NCI-H2196 (cell line): ENCODE results near the gene S100A10.
A peak's percentile ranks its signal among the peaks of the same experiment; 100 is the strongest.

Source experiments
- DNase-seq: peaks from one replicate; lab custom pipeline; 2025; ENCODE audit not compliant: unreplicated experiment; lab: John Stamatoyannopoulos, UW

Gene S100A10

DNA sequence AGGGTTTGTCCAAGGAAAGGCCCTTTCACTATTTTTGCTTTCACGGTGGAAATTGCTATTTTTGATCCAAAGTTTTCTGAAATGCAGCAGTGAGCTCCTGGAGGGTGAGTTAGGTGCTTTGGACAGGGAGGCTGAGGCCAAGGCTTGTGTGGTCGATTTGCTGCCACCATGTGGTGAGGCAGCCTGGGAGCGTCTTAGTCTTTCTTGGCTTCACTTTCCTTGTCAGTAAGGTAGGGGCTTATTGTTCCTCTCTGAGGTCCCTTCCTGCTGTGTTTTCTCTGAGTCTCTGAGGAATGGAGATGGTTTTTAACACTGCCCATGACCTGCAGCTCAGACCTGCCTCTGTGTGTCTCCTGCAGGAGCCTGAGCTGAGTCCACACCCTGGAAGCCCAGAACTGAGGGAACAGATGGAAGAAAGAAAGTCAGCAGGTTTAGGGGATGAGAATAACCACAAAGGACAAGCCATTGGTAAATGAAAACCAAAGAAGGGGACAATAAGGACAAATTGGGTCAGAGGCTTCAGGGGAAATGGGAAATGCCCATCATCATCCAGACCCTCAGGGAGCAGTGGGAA, 20.1 kb upstream of the S100A10 start:
- peak; percentile 34 for DNase-seq

DNA sequence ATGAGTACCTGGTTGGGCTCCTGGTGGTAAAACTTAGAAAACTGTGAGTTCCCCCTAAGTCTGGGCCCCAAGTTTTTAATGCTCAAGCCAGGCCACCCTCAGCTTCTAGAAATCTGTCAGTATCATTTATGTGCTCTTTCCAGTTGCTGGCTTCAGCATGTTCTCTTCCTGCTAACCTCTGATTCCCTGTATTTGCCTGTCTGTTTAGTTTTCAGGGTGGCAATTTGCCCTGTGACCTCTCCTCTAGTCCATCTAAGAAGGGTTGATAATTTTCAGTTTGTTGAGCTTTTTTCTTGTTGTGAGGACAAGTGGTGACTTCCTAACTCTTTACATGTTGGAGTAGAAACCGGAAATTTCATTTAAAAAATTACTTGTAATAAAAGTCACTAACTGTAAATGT, 16.0 kb upstream of the S100A10 start:
- no peak for DNase-seq

DNA sequence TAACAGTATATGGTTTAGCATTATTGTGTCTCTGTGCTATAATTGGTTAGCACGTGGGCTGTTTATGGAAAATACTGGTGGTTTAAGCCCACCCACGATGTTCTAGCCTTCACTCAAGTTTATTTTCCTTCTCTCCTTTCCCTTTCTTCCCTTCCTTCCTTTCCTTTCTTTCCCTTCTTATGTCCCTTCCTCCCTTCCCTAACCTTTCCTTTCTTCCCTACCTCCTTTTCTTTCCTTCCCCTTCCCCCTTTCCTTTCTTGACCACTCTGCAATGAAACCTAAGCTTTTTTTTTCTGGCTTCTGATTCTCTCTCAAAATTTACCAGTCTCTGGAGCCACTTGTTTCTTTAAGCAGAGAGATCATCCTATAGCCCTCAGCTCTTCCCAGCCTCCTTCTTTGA, 13.4 kb upstream of the S100A10 start:
- DNase-seq: no peak

DNA sequence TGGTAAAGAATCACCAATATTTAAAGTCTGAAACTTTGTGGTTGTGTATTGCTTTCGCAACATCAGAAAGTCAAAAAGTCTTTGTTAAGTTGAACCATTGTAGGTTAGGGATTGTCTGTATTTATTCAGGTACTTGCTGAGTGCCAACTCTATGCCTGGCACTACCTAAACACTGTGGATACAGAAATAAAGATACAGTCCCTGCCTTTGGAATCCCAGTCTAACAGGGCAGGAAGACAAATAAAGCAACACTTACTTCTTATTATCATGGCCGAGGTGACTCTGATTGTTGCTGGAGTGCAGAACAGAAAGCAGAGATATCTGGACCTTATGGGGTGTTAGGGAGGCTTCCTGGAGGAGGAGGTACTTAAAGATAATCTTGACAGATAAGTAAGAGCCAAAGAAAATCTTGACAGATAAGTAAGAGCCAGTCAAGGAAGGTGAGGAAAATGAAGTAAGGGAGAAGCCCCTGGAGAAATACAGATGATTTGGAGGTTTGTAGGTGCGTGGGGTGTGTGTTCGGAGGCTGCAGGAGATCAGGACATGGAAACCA, 11.8 kb upstream of the S100A10 start:
- no peak for DNase-seq

DNA sequence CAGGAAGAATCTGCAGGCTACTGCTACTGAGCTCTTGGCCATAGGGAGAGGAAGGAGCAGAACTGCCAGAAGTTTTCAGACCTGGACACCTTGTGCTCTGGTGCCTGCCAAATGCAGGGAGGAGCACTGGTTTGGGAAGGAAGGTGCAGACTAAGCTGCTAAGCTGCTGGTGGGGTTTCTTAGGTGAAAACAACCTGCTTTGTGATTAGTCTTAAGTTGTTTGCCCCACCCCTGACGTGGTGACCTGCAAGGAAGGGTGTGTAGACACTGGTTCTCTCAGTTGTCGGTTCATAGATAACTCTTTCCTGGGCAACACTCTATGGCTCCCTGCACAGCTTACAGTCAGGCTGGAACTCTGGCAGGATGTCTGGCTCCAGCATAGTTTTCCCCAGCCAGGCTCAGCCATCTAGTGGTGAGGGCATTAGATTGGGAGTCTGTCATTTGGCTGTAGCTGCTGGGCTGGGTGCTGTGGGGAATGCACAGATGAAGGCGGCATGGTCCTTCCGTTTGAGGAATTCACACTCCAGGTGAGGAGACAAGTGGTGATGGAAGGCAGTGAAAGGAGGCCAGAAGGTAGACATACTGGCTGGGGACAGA, 10.3 kb upstream of the S100A10 start:
- DNase-seq: no peak

DNA sequence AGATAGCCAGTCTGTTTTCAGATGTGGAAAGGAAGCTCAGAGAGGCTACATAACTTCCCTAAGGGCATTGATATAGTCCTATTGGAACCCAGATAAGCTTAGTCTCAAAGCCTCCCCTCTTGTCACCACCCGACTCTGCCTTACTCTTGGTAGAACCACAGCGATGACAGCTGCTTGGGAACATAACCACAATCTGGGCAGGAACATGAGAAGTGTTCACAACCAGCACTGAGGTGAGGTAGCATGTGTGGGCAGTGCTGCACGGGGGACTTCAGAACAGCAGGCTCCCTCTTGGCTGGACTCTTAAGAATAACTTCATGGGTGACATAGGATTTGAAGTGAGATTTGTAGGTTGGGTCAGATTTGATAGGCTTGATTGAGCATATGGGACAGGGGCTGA, 9.3 kb upstream of the S100A10 start:
- no peak for DNase-seq

DNA sequence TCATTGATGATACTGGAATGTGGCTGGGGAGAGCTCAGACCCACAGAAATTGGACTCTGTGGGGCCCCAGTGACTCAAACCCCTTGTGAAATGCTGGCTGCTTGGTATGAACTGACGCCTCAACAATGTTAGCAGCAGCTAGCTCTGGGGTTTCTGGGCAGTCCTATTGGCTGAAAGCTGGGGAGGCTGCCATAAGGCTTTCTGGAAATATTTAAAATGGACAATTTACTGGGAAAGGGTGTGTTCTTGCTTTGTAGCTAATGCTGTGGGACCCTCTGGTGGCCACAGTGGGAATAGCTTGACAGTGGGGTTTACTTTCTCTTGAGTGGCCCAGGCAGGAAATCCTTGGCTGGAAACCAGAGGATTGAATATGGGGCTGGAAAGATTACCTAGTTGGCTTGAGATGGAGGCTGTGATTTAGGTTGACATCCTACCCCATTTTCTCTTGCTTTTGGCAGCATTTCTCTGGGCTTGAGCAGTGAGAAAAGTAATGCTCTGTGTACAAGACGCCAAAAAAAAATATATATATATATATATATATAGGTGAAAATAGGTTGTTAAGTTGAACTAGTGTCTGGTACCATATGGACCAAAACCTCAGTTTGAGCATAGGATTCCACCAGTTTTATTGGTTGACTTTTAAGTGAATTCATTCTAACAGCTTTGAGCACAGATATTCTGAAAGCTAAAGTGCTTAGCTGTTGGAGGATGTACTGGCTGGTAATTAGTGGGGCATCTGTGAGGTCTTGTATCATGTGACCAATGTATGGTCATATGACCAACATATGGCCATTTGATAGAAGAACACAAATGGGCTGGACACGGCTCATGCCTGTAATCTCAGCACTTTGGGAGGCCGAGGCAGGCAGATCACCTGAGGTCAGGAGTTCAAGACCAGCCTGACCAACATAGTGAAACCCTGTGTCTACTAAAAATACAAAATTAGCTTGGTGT, 8.2 kb upstream of the S100A10 start:
- peak; percentile 80 for DNase-seq

DNA sequence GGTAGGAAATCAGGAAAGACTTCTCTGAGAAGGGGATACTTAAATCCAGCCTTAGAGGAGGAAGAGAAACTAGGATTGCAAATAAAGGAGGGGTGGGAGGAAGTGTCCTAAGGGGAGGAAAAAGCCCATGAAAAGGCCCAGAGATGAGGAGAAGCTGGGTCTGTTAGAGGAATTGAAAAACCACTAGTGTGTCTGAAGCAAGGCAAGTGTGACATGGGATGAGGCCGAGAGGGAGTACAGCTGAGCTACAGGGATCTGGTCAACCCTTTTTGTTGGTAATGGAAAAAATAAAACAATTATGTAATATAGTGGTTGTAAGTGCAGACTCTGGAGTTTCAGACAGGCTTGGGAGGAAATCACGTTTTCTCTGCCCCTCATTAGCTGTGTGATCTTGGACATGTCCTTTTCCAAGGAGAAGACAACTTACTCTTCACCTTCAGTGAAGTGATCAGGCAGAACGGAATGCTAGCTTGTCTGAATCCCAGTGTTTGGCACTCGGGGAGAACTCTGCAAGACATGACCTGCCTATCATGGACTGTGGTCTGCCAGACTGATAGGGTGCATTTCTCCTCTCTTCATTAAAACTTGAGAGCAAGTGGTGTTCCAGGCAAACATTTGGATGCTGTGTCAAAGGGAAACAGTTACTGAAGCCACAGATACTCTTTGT, 7.4 kb upstream of the S100A10 start:
- DNase-seq: no peak

DNA sequence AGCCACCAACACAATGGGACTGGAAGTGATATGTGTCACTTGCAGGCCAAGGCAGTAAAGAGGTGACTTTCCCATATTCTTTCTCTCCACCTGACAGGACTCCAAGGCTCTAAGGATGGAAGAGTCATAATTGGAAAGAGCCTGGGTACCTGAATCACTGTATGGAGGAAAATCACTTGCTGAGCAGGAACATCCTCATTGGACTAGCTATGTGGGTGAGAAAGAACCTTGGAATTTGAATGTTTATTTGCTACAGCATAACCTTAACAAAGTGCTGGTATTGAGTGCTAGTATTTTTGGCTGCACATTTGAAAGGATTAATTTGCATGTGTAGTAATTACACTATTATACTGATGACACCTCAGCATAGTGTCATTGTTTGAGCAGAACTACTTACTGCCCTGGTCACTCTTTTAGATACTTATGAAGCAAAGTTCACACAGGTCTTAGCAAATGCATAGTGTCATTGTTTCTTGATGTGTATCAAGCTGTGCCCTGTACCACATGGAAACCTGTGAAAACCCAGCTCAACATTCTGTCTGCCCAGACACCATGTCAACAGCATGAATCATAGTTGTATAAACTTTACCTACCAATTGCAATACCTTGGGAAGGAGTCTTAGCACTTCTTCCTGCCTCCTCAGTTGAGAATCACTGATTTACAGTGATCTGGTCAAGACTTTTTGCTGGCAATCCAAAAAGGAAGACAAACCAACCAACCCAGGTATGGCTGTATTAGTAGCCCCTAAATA, 5.1 kb upstream of the S100A10 start:
- no peak for DNase-seq

DNA sequence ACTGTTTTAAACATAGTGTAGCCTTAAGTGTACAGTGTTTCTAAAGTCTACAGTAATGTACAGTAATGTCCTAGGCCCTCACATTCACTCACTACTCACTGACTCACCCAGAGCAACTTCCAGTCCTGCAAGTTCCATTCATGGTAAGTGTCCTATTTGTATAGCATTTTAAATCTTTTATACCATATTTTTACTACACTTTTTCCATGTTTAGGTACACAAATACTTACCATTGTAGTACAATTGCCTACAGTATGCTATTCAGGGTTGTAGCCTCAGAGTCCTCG, 3.6 kb upstream of the S100A10 start:
- no peak for DNase-seq

DNA sequence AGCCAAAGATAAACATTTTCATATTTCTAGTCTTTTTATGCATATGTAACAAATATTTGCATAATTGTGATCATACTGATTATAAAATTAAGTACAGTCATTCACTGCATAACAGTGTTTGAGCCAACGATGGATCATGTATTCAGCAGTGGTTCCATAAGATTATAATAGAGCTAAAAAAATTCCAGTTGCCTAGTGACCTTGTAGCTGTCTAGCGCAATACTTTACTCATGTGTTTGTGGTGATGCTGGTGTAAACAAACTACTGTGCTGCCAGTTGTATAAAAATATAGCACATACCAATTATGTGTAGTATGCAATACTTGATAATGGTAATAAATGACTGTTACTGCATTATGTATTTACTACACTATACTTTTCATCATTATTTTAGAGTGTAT, 2.1 kb upstream of the S100A10 start:
- no peak for DNase-seq

DNA sequence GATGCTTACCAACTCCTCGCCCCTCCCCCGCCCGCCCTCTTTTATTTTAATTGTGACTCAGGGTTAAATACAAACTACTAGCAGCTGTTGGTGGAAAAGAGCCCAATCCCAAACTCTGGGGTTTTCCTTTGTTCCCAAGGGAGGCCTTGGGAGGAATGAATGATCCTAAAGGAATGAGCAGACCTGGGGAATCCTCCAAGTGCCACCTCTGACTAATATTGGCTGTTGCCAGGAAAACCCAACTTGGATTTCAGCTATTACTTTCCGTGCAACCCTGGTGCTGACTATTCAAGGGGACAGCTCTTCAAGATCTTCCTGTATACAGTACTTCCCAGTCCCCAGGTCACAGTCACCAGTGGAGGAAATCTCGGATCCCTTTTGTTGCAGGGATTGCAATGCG, 1.3 kb upstream of the S100A10 start:
- DNase-seq: no peak

DNA sequence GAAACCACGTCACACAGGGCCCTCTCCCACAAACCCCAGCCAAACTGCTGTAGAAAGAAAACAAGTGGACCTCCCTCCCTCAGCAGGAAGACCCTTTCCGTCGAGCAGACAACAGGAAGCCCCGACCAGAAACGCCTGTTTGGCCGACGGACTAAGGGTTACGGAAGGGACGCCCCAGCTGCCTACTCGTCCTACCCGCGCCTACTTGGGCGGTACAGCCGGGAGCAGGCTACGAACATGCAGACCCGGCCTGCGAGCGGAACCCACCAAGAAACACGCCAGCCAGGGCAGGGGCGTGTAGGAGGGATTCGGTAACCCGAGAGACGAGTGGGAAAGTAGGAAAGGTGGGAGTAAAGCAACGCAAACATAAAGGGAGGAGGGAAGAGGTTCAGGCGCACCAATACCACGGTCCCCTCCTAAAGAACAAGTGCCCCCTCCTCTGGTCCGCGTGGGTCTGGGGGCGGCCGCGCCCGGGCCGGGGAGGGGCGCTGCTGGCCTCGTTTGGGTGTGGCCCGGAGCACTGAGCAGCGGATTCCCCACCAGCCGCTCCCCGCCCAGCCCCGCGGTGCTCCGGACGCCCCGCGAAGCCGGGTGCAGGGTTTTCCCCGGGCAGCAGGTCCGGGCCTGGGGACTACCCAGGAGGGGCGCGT, 450 bp downstream of the S100A10 start:
- no peak for DNase-seq

DNA sequence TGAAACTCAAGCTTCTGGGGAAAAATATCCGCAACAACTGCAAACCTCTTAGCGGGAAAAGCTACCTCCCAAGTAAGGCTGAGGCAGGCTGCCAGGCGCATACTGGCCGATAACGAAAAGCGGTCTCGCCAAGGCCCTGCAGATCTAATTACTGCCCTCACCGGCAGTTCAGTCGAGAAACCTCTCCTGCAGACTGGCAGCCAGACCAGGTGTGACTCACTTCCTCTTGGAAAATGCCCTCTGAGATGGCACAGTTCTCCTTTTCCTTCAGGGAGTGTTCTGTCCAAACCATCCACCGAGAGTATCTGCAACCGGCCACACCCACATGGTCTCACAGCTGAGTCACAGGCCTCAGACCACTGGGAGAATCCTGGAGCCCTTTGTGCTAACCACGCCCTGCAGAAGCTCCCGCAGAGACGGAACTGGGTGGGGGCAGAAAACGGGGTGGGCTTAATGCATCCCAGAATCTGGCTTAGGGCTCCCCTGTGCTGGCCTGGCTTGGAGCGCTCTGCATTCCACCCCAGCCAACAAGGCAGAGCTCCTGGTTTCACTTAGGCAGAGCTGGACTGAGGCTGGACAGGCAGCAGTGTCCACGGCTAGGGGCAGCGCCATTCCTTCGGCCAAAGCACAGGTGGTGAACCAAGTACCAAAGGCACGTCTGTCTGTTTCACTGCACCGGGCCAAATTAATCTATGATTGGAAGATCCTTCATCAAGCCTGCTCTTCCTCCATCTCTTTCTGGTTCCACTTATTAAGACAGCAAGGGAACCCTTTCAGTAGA, 1.2 kb downstream of the S100A10 start:
- DNase-seq: peak; percentile 55

DNA sequence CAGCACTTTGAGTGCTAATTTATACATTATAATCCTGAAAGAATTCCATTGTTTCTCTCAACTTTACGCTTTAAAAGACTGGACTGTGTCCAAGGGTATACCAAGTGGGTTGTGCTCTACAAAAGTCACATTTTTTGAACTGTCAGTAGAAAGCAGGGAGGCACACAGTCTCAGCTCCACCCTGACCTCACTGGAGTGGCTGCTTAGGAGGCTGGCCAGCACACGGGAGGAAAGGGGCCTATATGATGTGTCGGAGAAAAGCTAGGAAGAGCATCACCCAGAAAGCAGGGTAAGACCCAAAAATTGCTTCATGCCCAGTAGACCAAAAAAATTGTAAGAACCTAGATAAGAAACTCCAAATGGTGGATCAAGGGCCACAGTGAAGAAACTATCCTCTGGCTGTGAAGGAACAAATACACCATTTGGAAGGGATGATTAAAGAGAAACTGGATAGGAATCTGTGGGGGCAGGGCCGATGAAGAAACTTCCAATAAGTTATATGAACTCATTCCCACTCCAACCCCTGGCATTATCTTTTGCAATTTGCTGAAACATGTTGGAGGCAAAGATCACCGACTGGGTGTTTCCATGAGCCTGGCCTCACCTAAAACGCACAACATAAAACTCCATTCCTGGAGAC, 1.9 kb downstream of the S100A10 start:
- DNase-seq: no peak

DNA sequence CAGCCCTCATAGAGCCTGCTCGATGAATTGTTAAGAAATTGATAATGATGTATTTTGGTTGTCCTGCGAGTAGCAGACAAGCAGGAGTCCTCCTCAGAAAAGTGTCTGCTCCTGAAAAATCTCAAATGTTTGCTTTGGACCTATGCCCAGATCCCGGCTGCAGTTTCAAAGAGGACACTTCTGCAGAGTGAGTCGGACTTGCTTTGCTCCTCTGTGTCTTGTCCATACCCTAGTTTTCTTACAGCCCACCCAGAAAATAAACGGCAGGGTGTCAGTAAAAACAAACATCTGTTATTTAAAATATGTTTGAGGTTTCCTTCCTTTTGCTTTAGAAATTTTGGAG, 2.8 kb downstream of the S100A10 start:
- peak; percentile 50 for DNase-seq

DNA sequence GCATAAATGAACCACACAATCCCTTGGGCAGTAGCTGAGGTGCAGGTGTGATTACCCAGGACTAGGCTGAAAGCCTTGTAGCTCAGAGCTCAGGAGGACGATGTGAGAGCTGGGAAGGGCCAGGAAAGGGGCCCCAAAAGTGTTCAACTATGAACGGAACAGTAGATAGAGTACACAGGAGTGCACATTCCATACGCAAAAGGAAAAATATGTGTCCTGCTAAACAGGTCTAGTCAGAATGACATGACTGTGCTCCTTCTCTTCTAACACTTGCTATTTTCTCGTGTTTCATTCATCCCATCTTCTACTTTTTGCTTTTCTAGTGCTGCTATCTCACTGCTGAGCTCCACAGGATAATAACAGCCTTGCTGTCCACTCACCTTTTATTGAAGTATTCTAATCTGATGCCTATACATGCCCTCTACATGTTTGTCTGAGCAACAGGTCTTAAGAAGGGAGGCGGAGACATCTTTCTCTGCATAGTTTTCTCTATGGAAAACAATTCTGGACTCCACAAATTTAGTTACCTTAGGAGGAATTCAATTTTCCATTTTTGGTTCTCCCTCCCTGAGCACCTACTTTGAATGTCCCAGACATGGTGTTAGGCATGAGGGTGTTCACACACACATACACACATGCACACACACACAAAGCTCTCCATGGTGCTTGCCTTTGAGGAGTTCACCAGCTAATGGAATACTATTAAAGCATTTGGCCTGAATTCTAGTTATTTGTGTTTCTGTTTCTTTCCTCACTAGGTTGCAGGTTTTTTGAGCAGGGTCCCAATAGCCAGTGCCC, 3.4 kb downstream of the S100A10 start:
- DNase-seq: no peak

DNA sequence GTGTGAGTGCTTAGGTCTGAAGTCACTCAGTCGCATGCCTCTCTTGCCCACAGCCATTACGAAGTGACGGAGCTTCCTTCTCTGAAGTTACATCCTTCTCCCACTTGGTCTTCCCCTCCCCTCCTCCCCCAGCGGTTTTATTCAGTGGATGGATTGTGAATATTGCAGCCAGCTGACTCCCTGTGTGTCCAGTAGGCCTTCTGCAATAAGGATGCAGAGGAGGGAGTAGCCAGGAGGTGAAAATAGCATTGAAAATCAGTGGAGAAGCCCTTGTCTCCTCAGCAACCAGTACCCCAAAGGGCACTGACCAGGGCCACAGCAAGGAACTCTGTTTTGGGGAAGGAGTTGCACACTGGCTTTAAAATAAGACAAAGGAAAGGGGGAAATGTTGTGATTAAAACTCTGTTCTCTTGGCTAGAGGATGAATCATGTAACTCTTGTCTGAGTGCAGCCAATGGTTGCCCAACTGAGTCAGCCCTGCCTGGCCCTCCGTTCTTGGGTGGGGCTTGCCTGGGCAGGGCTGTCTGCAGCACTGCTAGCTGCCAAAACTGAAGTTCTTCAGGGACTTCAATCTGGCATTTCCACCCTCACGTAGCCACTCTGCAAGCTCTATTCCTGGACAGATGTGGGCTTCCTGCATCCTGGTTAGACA, 4.3 kb downstream of the S100A10 start:
- no peak for DNase-seq
